NK-92 treated with Interleukin-12 subunit alpha and Interleukin-12 subunit beta, amount 100 ng/mL, for 24 hours (cell line): ENCODE measurements around the gene ADAT3.
"Not testable (repeated sequence)": the region's sequence is repeated elsewhere in the genome, so short reads cannot be mapped to it uniquely, and the experiment has no call there.

Source experiments
- DNase-seq: peaks from one replicate; lab custom pipeline; 2025; lab: John Stamatoyannopoulos, UW

ADAT3 gene

GRCh38 chr19:1882786-1883692 is 22.2 kb upstream of the ADAT3 start:
- DNase-seq: no peak

- DNase-seq: no peak
Observed at GRCh38 chr19:1883784-1884183, 21.4 kb upstream of the ADAT3 start.

- DNase-seq: no peak
Observed at GRCh38 chr19:1884291-1884718, 20.9 kb upstream of the ADAT3 start.

- DNase-seq: no peak
Observed at GRCh38 chr19:1884719-1885334, 20.4 kb upstream of the ADAT3 start.

- DNase-seq: peak; percentile 90
Observed at GRCh38 chr19:1885398-1886119, 19.6 kb upstream of the ADAT3 start, which contains the start of gene ABHD17A. TSS of gene ABHD17A (minus strand) at chr19:1885496. CDS start at chr19:1881566, 3,930 bp downstream.

GRCh38 chr19:1886360-1886759 is 18.8 kb upstream of the ADAT3 start:
- not testable (repeated sequence) for DNase-seq

GRCh38 chr19:1888385-1888784 is 16.8 kb upstream of the ADAT3 start:
- no peak for DNase-seq

- no peak for DNase-seq
Observed at GRCh38 chr19:1889907-1890306, 15.3 kb upstream of the ADAT3 start.

- DNase-seq: no peak
Observed at GRCh38 chr19:1893791-1894190, 11.4 kb upstream of the ADAT3 start.

GRCh38 chr19:1896508-1896907 is 8.7 kb upstream of the ADAT3 start:
- DNase-seq: no peak

GRCh38 chr19:1901940-1902404 is 3.2 kb upstream of the ADAT3 start:
- no peak for DNase-seq

GRCh38 chr19:1902923-1903322 is 2.3 kb upstream of the ADAT3 start:
- DNase-seq: no peak

- no peak for DNase-seq
Observed at GRCh38 chr19:1904860-1905109, 414 bp upstream of the ADAT3 start.

GRCh38 chr19:1905863-1906375 is 720 bp downstream of the ADAT3 start:
- DNase-seq: no peak

GRCh38 chr19:1906985-1907562 is 1.9 kb downstream of the ADAT3 start:
- DNase-seq: no peak

GRCh38 chr19:1907563-1908363 is 2.6 kb downstream of the ADAT3 start:
- no peak for DNase-seq

- no peak for DNase-seq
Observed at GRCh38 chr19:1908364-1908678, 3.1 kb downstream of the ADAT3 start.

- no peak for DNase-seq
Observed at GRCh38 chr19:1909761-1910080, 4.5 kb downstream of the ADAT3 start.

GRCh38 chr19:1910177-1910576 is 5.0 kb downstream of the ADAT3 start:
- DNase-seq: no peak

GRCh38 chr19:1911098-1911497 is 5.9 kb downstream of the ADAT3 start:
- DNase-seq: no peak

GRCh38 chr19:1911995-1912394 is 6.8 kb downstream of the ADAT3 start:
- no peak for DNase-seq
